Esophagus squamous epithelium (tissue), 4 donors: ENCODE measurements around the gene PXDC1.

Experiments used
- POLR2A ChIP-seq, 4 donors: fragments of 450-650 bp; IDR thresholded peaks; one replicate each; pipeline ENCODE4 v1.6.1; 2017; ENCODE audit warnings: antibody characterized with exemption in 4 of 4, mild to moderate bottlenecking in 4 of 4, moderate library complexity in 3 of 4
- TF ChIP-seq, protein P1 (sequence below), 6 experiments: fragments of 450-650 bp in 4 of 6; fragments of 200-600 bp in 2 of 6; sonication (generic) in 2 of 6; IDR thresholded peaks; one replicate each; pipeline ENCODE4 v1.5.1; 2016 to 2019; ENCODE audit warnings: antibody characterized with exemption in 6 of 6, mild to moderate bottlenecking in 4 of 6, moderate library complexity in 4 of 6

DNA sequence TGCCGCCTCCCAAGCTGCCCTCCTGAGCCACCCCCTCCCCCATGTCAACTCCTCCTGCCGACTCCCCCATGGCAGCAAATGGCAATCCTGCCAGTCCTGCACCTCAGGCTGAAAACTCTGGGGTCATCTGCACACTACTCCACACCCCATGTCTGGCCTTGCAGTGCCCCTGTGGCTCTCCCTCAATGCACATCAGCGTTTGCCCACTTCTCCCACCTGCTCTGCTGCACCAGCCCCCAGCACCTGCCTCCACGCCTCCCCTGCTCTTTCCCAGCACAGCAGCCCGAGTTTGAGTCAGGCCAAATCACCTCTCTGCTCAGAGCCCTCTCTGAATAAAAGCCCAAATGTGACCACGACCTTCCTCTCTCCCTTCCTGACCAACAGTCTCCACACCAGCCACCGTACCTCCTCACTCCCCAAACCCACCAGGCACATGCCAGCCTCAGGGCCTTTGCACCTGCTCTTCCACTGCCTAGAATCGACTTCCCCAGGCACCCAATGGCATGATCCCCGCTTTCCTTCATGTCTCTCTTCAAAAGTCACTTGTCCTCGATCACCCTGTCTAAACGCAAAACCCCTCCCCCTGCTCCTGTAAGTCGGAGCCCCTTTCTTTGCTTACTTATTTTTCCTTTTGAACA, 4.3 kb downstream of the PXDC1 start:
- TF ChIP-seq, protein P1, sequence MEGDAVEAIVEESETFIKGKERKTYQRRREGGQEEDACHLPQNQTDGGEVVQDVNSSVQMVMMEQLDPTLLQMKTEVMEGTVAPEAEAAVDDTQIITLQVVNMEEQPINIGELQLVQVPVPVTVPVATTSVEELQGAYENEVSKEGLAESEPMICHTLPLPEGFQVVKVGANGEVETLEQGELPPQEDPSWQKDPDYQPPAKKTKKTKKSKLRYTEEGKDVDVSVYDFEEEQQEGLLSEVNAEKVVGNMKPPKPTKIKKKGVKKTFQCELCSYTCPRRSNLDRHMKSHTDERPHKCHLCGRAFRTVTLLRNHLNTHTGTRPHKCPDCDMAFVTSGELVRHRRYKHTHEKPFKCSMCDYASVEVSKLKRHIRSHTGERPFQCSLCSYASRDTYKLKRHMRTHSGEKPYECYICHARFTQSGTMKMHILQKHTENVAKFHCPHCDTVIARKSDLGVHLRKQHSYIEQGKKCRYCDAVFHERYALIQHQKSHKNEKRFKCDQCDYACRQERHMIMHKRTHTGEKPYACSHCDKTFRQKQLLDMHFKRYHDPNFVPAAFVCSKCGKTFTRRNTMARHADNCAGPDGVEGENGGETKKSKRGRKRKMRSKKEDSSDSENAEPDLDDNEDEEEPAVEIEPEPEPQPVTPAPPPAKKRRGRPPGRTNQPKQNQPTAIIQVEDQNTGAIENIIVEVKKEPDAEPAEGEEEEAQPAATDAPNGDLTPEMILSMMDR (IDR thresholded peaks at IDR 0.05) = no peak
- no peak for TF ChIP-seq POLR2A (IDR thresholded peaks at IDR 0.05)
